ENCODE measurements around the gene TTLL4. TPM values are rescaled to one million over a fixed set of nuclear protein-coding genes. Genes with fewer than 3 reads are reported as not detected.

TTLL4 gene
- total RNA-seq, 2 donors from 2014 or later = 96.5 to 99.0 TPM

DNA sequence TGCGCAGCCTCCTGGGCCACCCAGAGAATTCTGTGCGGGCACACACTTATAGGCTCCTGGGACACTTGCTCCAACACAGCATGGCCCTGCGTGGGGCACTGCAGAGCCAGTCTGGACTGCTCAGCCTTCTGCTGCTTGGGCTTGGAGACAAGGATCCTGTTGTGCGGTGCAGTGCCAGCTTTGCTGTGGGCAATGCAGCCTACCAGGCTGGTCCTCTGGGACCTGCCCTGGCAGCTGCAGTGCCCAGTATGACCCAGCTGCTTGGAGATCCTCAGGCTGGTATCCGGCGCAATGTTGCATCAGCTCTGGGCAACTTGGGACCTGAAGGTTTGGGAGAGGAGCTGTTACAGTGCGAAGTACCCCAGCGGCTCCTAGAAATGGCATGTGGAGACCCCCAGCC lies 11.8 kb upstream of the TTLL4 start:
- Mint-ChIP-seq H3K4me3 (no peak overlapping the region), H3K9me3 (no peaks in the 10 kb centered on the region), H3K36me3 (ENCODE audit: low read depth) (peaks cover 51% of the 10 kb centered on the region), H3K27me3 (ENCODE audit: insufficient read depth) (no peaks in the 10 kb centered on the region), H3K27ac (no peak overlapping the region), H3K4me1 (no peaks in the 10 kb centered on the region)
- Histone ChIP-seq H3K27ac (ENCODE audit: low read depth, low read length) (no peak overlapping the region), H3K9ac (ENCODE audit: extremely low read depth, low read length, poor library complexity, severe bottlenecking) (no peak overlapping the region), H3K27me3 (ENCODE audit: control insufficient read depth, insufficient read depth, low read length, poor library complexity, severe bottlenecking) (no peaks in the 10 kb centered on the region), H3K4me1 (ENCODE audit: control insufficient read depth, insufficient read depth, low read length) (no peaks in the 10 kb centered on the region), H3K4me3 (ENCODE audit: low read length) (no peak overlapping the region), H3K9me3 (ENCODE audit: control insufficient read depth, low read length) (no peaks in the 10 kb centered on the region), H3K36me3 (ENCODE audit: control insufficient read depth, insufficient read depth, low read length) (peaks cover 47% of the 10 kb centered on the region)
- DNase-seq = no peak
- WGBS, 2 experiments (ENCODE audit: insufficient coverage in 1 of 2, insufficient read length in 1 of 2) = 94 to 98% methylated on average over 7 to 8 of the region's 8 CpGs
- TF ChIP-seq, protein P1, sequence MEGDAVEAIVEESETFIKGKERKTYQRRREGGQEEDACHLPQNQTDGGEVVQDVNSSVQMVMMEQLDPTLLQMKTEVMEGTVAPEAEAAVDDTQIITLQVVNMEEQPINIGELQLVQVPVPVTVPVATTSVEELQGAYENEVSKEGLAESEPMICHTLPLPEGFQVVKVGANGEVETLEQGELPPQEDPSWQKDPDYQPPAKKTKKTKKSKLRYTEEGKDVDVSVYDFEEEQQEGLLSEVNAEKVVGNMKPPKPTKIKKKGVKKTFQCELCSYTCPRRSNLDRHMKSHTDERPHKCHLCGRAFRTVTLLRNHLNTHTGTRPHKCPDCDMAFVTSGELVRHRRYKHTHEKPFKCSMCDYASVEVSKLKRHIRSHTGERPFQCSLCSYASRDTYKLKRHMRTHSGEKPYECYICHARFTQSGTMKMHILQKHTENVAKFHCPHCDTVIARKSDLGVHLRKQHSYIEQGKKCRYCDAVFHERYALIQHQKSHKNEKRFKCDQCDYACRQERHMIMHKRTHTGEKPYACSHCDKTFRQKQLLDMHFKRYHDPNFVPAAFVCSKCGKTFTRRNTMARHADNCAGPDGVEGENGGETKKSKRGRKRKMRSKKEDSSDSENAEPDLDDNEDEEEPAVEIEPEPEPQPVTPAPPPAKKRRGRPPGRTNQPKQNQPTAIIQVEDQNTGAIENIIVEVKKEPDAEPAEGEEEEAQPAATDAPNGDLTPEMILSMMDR (conservative IDR thresholded peaks at IDR 0.05) = no peak

DNA sequence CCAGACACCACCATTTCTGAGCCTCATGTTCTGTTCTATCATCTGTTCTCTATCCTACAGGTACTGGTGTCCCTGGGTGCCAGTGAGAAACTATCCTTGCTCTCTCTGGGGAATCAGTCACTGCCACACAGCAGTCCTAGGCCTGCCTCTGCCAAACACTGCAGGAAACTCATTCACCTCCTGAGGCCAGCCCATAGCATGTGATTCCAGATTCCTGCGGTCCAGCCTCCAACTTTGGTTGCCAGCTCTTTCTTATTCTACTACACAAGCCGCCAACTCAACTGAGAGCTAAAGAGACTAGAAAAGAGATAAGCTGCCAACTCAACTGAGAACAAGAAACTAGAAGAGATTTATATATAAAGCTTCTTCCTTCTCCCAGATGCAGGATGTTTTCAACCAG lies 8.8 kb upstream of the TTLL4 start:
- Mint-ChIP-seq H3K36me3 (ENCODE audit: low read depth) (peaks cover 39% of the 10 kb centered on the region), H3K27me3 (ENCODE audit: insufficient read depth) (no peaks in the 10 kb centered on the region), H3K9me3 (no peaks in the 10 kb centered on the region), H3K4me3 (no peak overlapping the region), H3K4me1 (no peaks in the 10 kb centered on the region), H3K27ac (no peak overlapping the region)
- Histone ChIP-seq H3K4me1 (ENCODE audit: control insufficient read depth, insufficient read depth, low read length) (no peaks in the 10 kb centered on the region), H3K9me3 (ENCODE audit: control insufficient read depth, low read length) (no peaks in the 10 kb centered on the region), H3K36me3 (ENCODE audit: control insufficient read depth, insufficient read depth, low read length) (peaks cover 26% of the 10 kb centered on the region), H3K9ac (ENCODE audit: extremely low read depth, low read length, poor library complexity, severe bottlenecking) (no peak overlapping the region), H3K4me3 (ENCODE audit: low read length) (no peak overlapping the region), H3K27ac (ENCODE audit: low read depth, low read length) (no peak overlapping the region), H3K27me3 (ENCODE audit: control insufficient read depth, insufficient read depth, low read length, poor library complexity, severe bottlenecking) (no peaks in the 10 kb centered on the region)
- TF ChIP-seq, protein P1 (conservative IDR thresholded peaks at IDR 0.05) = no peak
- no peak for DNase-seq
- WGBS, 2 experiments (ENCODE audit: insufficient coverage in 1 of 2, insufficient read length in 1 of 2) = 82 to 100% methylated on average over 1 to 2 of the region's 2 CpGs

DNA sequence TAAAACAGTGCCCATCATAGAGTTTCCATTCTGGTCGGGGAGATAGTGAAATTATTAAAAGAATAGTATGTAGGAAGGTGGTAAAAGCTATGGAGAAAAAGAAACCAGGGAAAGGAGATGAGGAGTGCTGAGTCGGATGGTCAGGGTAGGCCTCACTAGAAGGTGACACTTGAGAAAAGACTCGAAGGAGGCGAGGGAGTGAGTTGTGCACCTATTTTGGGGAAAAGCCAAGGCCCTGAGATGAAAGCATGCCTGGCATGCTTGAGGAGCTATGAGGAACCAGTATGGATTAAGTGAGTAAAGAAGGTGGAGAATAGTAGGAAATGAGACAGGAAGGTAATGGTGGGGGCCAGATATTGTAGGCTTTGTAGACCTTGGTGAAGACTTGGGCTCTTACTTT lies 7.3 kb upstream of the TTLL4 start:
- no peak overlapping the region for H3K27ac ChIP-seq (ENCODE audit: low read depth, low read length)
- TF ChIP-seq, protein P1 (conservative IDR thresholded peaks at IDR 0.05) = no peak
- H3K36me3 Mint-ChIP-seq (ENCODE audit: low read depth) = peaks cover 27% of the 10 kb centered on the region
- no peaks in the 10 kb centered on the region for H3K4me1 Mint-ChIP-seq
- no peak for DNase-seq
- peaks cover 24% of the 10 kb centered on the region for H3K36me3 ChIP-seq (ENCODE audit: control insufficient read depth, insufficient read depth, low read length)
- 90 to 94% methylated on average over 4 of the region's 4 CpGs for WGBS, 2 experiments (ENCODE audit: insufficient coverage in 1 of 2, insufficient read length in 1 of 2)
- H3K9me3 ChIP-seq (ENCODE audit: control insufficient read depth, low read length) = no peaks in the 10 kb centered on the region
- no peaks in the 10 kb centered on the region for H3K9me3 Mint-ChIP-seq
- no peak overlapping the region for H3K4me3 Mint-ChIP-seq
- no peak overlapping the region for H3K27ac Mint-ChIP-seq
- no peaks in the 10 kb centered on the region for H3K27me3 Mint-ChIP-seq (ENCODE audit: insufficient read depth)
- no peak overlapping the region for H3K9ac ChIP-seq (ENCODE audit: extremely low read depth, low read length, poor library complexity, severe bottlenecking)
- no peaks in the 10 kb centered on the region for H3K27me3 ChIP-seq (ENCODE audit: control insufficient read depth, insufficient read depth, low read length, poor library complexity, severe bottlenecking)
- no peaks in the 10 kb centered on the region for H3K4me1 ChIP-seq (ENCODE audit: control insufficient read depth, insufficient read depth, low read length)
- no peak overlapping the region for H3K4me3 ChIP-seq (ENCODE audit: low read length)

Data from endodermal cell (in vitro differentiated cells).